Mesendoderm (in vitro differentiated cells): Measurements from ENCODE around the gene CKAP5.

Source experiments
- DNase-seq: peaks from one replicate; pipeline ENCODE4 v3.0.0; 2013
- H2AK5ac ChIP-seq: 2 replicates; pipeline ENCODE4 v1.6.1; 2013; ENCODE audit warnings: low read length, inconsistent platforms
- H2BK120ac ChIP-seq: 2 replicates; pipeline ENCODE4 v1.6.1; 2013; ENCODE audit warnings: low read depth, mild to moderate bottlenecking, low read length, moderate library complexity, mixed read lengths
- H2BK15ac ChIP-seq: replicated peaks from 2 replicates; pipeline ENCODE4 v1.6.1; 2013; ENCODE audit warnings: low read depth, mild to moderate bottlenecking, moderate library complexity
- H2BK5ac ChIP-seq: 2 replicates; pipeline ENCODE4 v1.6.1; 2013; ENCODE audit warnings: low read length, inconsistent platforms
- H3K18ac ChIP-seq: 2 replicates; pipeline ENCODE4 v1.6.1; 2013; ENCODE audit warnings: mild to moderate bottlenecking, low read length, mixed read lengths
- H3K23ac ChIP-seq: one replicate; pipeline ENCODE4 v1.6.1; 2013; ENCODE audit warnings: low read length
- H3K27ac ChIP-seq: 2 replicates; pipeline ENCODE4 v1.5.1; 2013; ENCODE audit warnings: low read depth, mild to moderate bottlenecking, inconsistent platforms, low read length, moderate library complexity
- H3K27me3 ChIP-seq: 2 replicates; pipeline ENCODE4 v1.6.1; 2013; ENCODE audit warnings: low read length, control low read depth, mild to moderate bottlenecking, inconsistent platforms; ENCODE audit not compliant: insufficient read depth, poor library complexity
- H3K36me3 ChIP-seq: 2 replicates; pipeline ENCODE4 v1.6.1; 2013; ENCODE audit warnings: low read length, inconsistent platforms; ENCODE audit not compliant: control insufficient read depth, insufficient read depth
- H3K4ac ChIP-seq: one replicate; pipeline ENCODE4 v1.6.1; 2013; ENCODE audit warnings: low read depth, mild to moderate bottlenecking, low read length, moderate library complexity
- H3K4me1 ChIP-seq: 2 replicates; pipeline ENCODE4 v1.6.1; 2013; ENCODE audit warnings: low read depth, low read length, inconsistent platforms; ENCODE audit not compliant: control insufficient read depth
- H3K4me2 ChIP-seq: 2 replicates; pipeline ENCODE4 v1.6.1; 2013; ENCODE audit warnings: low read length
- H3K4me3 ChIP-seq: 2 replicates; pipeline ENCODE4 v1.5.1; 2013; ENCODE audit warnings: mild to moderate bottlenecking, low read length
- H3K56ac ChIP-seq: one replicate; pipeline ENCODE4 v1.6.1; 2013; ENCODE audit warnings: low read length
- H3K79me1 ChIP-seq: 2 replicates; pipeline ENCODE4 v1.6.1; 2013; ENCODE audit warnings: low read length, inconsistent platforms
- H3K79me2 ChIP-seq: 2 replicates; pipeline ENCODE4 v1.6.1; 2013; ENCODE audit warnings: mild to moderate bottlenecking, low read length; ENCODE audit not compliant: control insufficient read depth, insufficient read depth
- H3K9ac ChIP-seq: 2 replicates; pipeline ENCODE4 v1.6.1; 2013; ENCODE audit warnings: low read length, inconsistent platforms
- H4K5ac ChIP-seq: one replicate; pipeline ENCODE4 v1.6.1; 2013; ENCODE audit warnings: low read length
- H4K8ac ChIP-seq: one replicate; pipeline ENCODE4 v1.6.1; 2013; ENCODE audit warnings: low read depth, mild to moderate bottlenecking, control low read depth, low read length, moderate library complexity
- WGBS: extraction: QIAGEN DNeasy Blood & Tissue Kit; methylation state at CpG from one replicate; pipeline ENCODE4 v1.1.7; 2013; ENCODE audit warnings: low lambda C conversion rate, missing lambda C conversion rate; ENCODE audit not compliant: insufficient coverage; ENCODE audit errors: extremely low coverage; 5-methylcytosine and 5-hydroxymethylcytosine counted together

Gene CKAP5

DNA sequence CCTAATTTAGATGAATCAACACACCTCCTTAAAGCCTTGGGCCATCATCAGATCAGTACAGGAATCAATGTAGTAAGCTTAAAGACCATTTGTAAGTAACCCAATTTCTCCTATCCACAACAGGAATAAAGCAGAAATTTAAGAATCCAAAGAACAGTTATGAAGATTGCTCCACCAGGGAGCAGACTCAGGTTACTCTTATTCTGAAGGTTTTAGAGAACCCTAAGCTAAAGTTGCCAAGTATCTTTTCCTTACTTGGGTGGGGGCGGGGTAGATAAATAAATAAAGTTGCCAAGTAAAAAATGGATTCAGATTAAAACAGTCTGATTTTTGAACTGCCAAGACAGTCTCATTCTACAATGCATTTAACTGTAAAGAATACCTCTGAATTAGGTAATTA, 18.1 kb downstream of the CKAP5 start:
- no CpG with 5 or more reads among the region's 1 CpG for WGBS
- Histone ChIP-seq H3K4me2 (no peak overlapping the region), H3K36me3 (no peaks in the 10 kb centered on the region), H3K27me3 (no peaks in the 10 kb centered on the region), H3K56ac (no peak overlapping the region), H3K79me2 (peaks cover 60% of the 10 kb centered on the region), H4K8ac (no peak overlapping the region), H3K23ac (no peak overlapping the region), H3K4me3 (no peak overlapping the region), H3K18ac (no peak overlapping the region), H2AK5ac (no peak overlapping the region), H3K4ac (no peak overlapping the region), H3K9ac (no peak overlapping the region), H2BK5ac (no peak overlapping the region), H4K5ac (no peak overlapping the region), H3K27ac (no peak overlapping the region), H3K79me1 (peaks cover 18% of the 10 kb centered on the region), H3K4me1 (peaks cover 4% of the 10 kb centered on the region), H2BK15ac (no peak overlapping the region), H2BK120ac (no peak overlapping the region)
- DNase-seq = no peak

- no peak overlapping the region for H2BK120ac ChIP-seq
- H3K56ac ChIP-seq = peak overlapping the region; percentile 82
- H3K18ac ChIP-seq = no peak overlapping the region
- peaks cover 54% of the 10 kb centered on the region for H3K79me2 ChIP-seq
- no CpG with 5 or more reads among the region's 32 CpGs for WGBS
- peaks cover 16% of the 10 kb centered on the region for H3K79me1 ChIP-seq
- H4K8ac ChIP-seq = no peak overlapping the region
- no peaks in the 10 kb centered on the region for H3K36me3 ChIP-seq
- no peak overlapping the region for H3K23ac ChIP-seq
- peak overlapping the region; percentile 36 for H3K4me3 ChIP-seq
- H3K27ac ChIP-seq = no peak overlapping the region
- no peak overlapping the region for H2BK15ac ChIP-seq
- peak overlapping the region; percentile 74 for H3K9ac ChIP-seq
- peak; percentile 91 for DNase-seq
- H3K4me2 ChIP-seq = peak overlapping the region; percentile 97
- peaks cover 4% of the 10 kb centered on the region for H3K4me1 ChIP-seq
- no peak overlapping the region for H4K5ac ChIP-seq
- no peak overlapping the region for H2BK5ac ChIP-seq
- no peak overlapping the region for H2AK5ac ChIP-seq
- H3K27me3 ChIP-seq = no peaks in the 10 kb centered on the region
- no peak overlapping the region for H3K4ac ChIP-seq
Observed at GRCh38 chr11:46826310-46827044, 19.6 kb downstream of the CKAP5 start.

DNA sequence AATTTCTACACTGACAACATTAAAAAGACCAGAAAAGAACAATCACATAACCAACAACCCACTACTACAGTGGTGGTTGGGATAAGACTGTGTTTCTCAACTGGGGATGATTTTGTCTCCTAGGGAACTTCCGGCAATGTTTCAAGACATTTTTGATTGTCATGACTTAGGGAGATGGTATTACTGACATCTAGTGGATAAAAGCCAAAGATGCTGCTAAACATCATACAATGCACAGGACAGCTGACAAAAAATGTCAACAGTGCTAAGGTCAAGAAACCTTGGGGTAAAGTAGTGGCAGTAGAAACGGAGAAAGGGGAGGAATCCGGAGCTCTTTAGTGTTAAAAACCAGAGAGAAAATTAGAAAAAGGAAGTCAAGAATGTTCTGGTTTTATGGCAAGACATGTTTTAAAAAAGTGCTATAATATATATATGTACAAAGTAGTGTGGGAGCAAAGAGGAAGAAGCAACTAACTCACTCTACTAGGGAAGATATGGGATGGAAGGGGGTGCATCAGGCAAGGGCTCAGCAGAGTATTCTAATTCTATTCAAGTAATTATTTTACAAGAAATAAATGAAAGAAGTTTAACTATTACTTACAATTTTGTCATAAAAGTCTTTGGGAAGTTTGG, 37.2 kb downstream of the CKAP5 start:
- Histone ChIP-seq H2BK5ac (no peak overlapping the region), H3K27me3 (no peaks in the 10 kb centered on the region), H3K18ac (no peak overlapping the region), H3K4me1 (no peaks in the 10 kb centered on the region), H3K36me3 (peaks cover 5% of the 10 kb centered on the region), H2AK5ac (no peak overlapping the region), H3K79me1 (no peaks in the 10 kb centered on the region), H3K27ac (no peak overlapping the region), H3K23ac (no peak overlapping the region), H3K4me3 (no peak overlapping the region), H3K79me2 (no peaks in the 10 kb centered on the region), H4K5ac (no peak overlapping the region), H3K4me2 (no peak overlapping the region), H2BK120ac (no peak overlapping the region), H4K8ac (no peak overlapping the region), H3K56ac (no peak overlapping the region), H3K4ac (no peak overlapping the region), H3K9ac (no peak overlapping the region), H2BK15ac (no peak overlapping the region)
- peak; percentile 38 for DNase-seq
- WGBS = no CpG with 5 or more reads among the region's 3 CpGs

GRCh38 chr11:46801694-46802470, 44.2 kb downstream of the CKAP5 start:
- no peak overlapping the region for H2BK5ac ChIP-seq
- no CpG with 5 or more reads among the region's 7 CpGs for WGBS
- no peak overlapping the region for H3K23ac ChIP-seq
- no peak overlapping the region for H3K18ac ChIP-seq
- no peak for DNase-seq
- no peak overlapping the region for H4K5ac ChIP-seq
- no peak overlapping the region for H2BK120ac ChIP-seq
- H3K4me3 ChIP-seq = no peak overlapping the region
- no peak overlapping the region for H2AK5ac ChIP-seq
- no peak overlapping the region for H3K27ac ChIP-seq
- no peaks in the 10 kb centered on the region for H3K79me2 ChIP-seq
- H3K4me2 ChIP-seq = no peak overlapping the region
- no peak overlapping the region for H3K4ac ChIP-seq
- H3K4me1 ChIP-seq = no peaks in the 10 kb centered on the region
- no peak overlapping the region for H3K9ac ChIP-seq
- H4K8ac ChIP-seq = no peak overlapping the region
- H2BK15ac ChIP-seq = no peak overlapping the region
- H3K36me3 ChIP-seq = peaks cover 2% of the 10 kb centered on the region
- H3K56ac ChIP-seq = no peak overlapping the region
- peaks cover 2% of the 10 kb centered on the region for H3K79me1 ChIP-seq
- H3K27me3 ChIP-seq = no peaks in the 10 kb centered on the region

DNA sequence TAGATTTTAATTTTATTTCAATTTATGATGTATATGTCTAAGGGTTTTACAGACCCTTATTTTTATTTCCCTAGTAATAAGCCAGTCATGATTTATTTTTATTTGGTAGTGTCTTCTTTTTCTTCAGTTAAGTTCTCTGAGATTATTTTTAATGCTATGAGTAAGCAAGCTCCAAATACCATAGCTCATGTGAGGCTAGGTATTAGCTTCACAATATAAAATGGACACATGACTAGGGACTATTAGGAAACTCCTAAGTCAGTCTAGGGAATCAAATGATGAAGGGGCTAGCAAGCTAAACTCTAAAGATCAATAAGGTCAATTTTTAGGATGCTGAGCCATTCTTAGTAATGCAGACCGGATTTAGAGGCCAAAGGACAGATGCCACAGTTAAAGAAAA, 45.9 kb downstream of the CKAP5 start:
- H3K9ac ChIP-seq = no peak overlapping the region
- no peak overlapping the region for H3K4me2 ChIP-seq
- no peaks in the 10 kb centered on the region for H3K4me1 ChIP-seq
- H2BK5ac ChIP-seq = no peak overlapping the region
- no peak overlapping the region for H3K4me3 ChIP-seq
- no peak overlapping the region for H3K18ac ChIP-seq
- H3K4ac ChIP-seq = no peak overlapping the region
- no peak overlapping the region for H3K27ac ChIP-seq
- H3K79me1 ChIP-seq = peaks cover 2% of the 10 kb centered on the region
- H2BK120ac ChIP-seq = no peak overlapping the region
- H3K79me2 ChIP-seq = no peaks in the 10 kb centered on the region
- no peak overlapping the region for H3K56ac ChIP-seq
- DNase-seq = no peak
- no peak overlapping the region for H2BK15ac ChIP-seq
- no peak overlapping the region for H4K8ac ChIP-seq
- no peak overlapping the region for H4K5ac ChIP-seq
- peaks cover 5% of the 10 kb centered on the region for H3K36me3 ChIP-seq
- no peaks in the 10 kb centered on the region for H3K27me3 ChIP-seq
- no peak overlapping the region for H2AK5ac ChIP-seq
- WGBS = no CpG with 5 or more reads among the region's 1 CpG
- no peak overlapping the region for H3K23ac ChIP-seq
